Measurements from ENCODE around the gene FHOD1. TPM values are rescaled to one million over a fixed set of nuclear protein-coding genes. Genes with fewer than 3 reads are reported as not detected.

FHOD1 gene
- total and polyA plus RNA-seq, 2 of the 13 experiments (the other 11 are each of a cell fraction or from before 2014, with no cell fraction given), result 20.0 to 20.8 TPM

DNA sequence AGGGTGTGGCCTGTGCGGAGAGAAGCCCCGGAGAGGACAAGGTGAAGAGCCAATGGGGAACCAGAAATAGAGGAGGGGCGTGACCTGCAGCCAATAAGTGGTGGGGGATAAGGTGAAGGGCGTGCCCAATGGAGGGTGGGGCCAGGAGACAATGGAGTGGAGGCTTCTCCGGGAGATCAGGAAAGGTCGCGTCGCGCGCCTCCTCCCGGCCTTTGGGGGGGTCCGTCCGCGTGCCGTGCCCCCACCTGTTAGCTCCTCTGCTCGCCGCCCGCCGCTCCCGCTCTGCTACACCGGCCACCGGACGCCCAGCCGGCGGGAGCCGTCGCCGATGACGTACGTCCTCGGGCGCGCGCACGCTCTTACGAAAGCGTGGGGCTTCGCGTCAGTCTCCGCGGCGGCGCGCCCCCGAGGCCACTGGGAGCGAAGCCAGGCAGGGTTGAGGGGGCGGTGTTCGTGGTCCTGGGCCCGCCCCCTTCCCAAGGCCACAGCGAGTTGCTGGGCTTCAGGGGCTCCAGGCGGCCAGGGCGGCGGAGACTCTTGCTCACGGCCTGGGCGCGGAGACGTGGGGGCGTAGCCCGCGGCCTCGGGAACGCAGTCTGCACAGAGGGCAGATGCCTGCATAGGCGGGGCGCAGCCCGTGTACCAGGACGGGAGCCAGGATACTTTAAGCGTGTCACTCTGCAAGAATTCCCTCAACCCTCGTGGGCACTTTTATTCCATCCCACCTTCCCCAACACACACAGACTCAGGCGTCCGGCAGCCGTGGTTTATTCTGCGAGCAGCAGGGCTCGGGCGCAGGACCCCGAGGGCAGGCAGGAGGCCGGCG, 63.4 kb downstream of the FHOD1 start, which contains the start of gene MATCAP1 (continued):
- TF ChIP-seq ZNF615 (CRISPR knock-in tag; IDR thresholded peaks at IDR 0.05; ENCODE audit: borderline replicate concordance), result no peak
- TF ChIP-seq KDM3A (CRISPR knock-in tag; IDR thresholded peaks at IDR 0.05; ENCODE audit: low read depth), result peak; percentile 91
- no peak for TF ChIP-seq NFE2L2 (IDR thresholded peaks at IDR 0.05; ENCODE audit: low read length)
- TF ChIP-seq SMYD3 (CRISPR knock-in tag; IDR thresholded peaks at IDR 0.05), result peak; percentile 90
- TF ChIP-seq GFI1 (CRISPR knock-in tag; IDR thresholded peaks at IDR 0.05; ENCODE audit: borderline replicate concordance), result no peak; the same call in 1 of the 2 replicates
- 0 out of 2 replicates have a peak, but pooled peaks have one; percentile 84 for TF ChIP-seq THYN1 (CRISPR knock-in tag; IDR thresholded peaks at IDR 0.05; ENCODE audit: borderline replicate concordance, low read depth)
- no peak for TF ChIP-seq ZNF234 (CRISPR knock-in tag; conservative IDR thresholded peaks at IDR 0.05)
- TF ChIP-seq KDM5B (CRISPR knock-in tag; IDR thresholded peaks at IDR 0.05; ENCODE audit: borderline replicate concordance), result peak; percentile 92
- no peak for TF ChIP-seq SETDB1 (CRISPR knock-in tag; IDR thresholded peaks at IDR 0.05; ENCODE audit: borderline replicate concordance)
- no peak for TF ChIP-seq SMC3 (IDR thresholded peaks at IDR 0.05; ENCODE audit: low read length)
- peak; percentile 79 for TF ChIP-seq SALL1 (CRISPR knock-in tag; IDR thresholded peaks at IDR 0.05)
- TF ChIP-seq BRD4 (CRISPR knock-in tag; IDR thresholded peaks at IDR 0.05), result no peak; the same call in 1 of the 2 replicates
- no peak for TF ChIP-seq MAFK (conservative IDR thresholded peaks at IDR 0.05 in 1 of 2, IDR thresholded peaks at IDR 0.05 in 1 of 2; ENCODE audit: low read length in 2 of 2)
- TF ChIP-seq, protein P1, sequence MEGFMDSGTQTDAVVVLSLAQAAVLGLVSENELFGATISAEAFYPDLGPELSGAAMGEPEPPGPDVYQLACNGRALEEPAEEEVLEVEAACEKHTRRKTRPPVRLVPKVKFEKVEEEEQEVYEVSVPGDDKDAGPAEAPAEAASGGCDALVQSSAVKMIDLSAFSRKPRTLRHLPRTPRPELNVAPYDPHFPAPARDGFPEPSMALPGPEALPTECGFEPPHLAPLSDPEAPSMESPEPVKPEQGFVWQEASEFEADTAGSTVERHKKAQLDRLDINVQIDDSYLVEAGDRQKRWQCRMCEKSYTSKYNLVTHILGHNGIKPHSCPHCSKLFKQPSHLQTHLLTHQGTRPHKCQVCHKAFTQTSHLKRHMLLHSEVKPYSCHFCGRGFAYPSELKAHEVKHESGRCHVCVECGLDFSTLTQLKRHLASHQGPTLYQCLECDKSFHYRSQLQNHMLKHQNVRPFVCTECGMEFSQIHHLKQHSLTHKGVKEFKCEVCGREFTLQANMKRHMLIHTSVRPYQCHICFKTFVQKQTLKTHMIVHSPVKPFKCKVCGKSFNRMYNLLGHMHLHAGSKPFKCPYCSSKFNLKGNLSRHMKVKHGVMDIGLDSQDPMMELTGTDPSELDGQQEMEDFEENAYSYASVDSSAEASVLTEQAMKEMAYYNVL (CRISPR knock-in tag; IDR thresholded peaks at IDR 0.05; ENCODE audit: borderline replicate concordance), result no peak
- TF ChIP-seq PHF8 (CRISPR knock-in tag; IDR thresholded peaks at IDR 0.05), result peak; percentile 87
- TF ChIP-seq NFYC (CRISPR knock-in tag; IDR thresholded peaks at IDR 0.05), result peak; percentile 96
- no peak for TF ChIP-seq NBN (conservative IDR thresholded peaks at IDR 0.05)
- TF ChIP-seq ZNF562 (CRISPR knock-in tag; IDR thresholded peaks at IDR 0.05; ENCODE audit: borderline replicate concordance), result no peak
- TF ChIP-seq NFKB2 (CRISPR knock-in tag; IDR thresholded peaks at IDR 0.05; ENCODE audit: borderline replicate concordance), result peak; percentile 85; the same call in 1 of the 2 replicates
- TF ChIP-seq HOXA3 (CRISPR knock-in tag; IDR thresholded peaks at IDR 0.05), result peak; percentile 99
- no peak; the same call in 1 of the 2 replicates for TF ChIP-seq ZFP1 (CRISPR knock-in tag; IDR thresholded peaks at IDR 0.05)
- 0 out of 2 replicates have a peak, but pooled peaks have one; percentile 57 for TF ChIP-seq ZNF839 (CRISPR knock-in tag; IDR thresholded peaks at IDR 0.05; ENCODE audit: borderline replicate concordance)
- TF ChIP-seq, protein P2, sequence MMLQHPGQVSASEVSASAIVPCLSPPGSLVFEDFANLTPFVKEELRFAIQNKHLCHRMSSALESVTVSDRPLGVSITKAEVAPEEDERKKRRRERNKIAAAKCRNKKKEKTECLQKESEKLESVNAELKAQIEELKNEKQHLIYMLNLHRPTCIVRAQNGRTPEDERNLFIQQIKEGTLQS (CRISPR knock-in tag; IDR thresholded peaks at IDR 0.05), result peak; percentile 70
- TF ChIP-seq ZNF256 (CRISPR knock-in tag; conservative IDR thresholded peaks at IDR 0.05), result 0 out of 2 replicates have a peak, but pooled peaks have one; percentile 15
- TF ChIP-seq, protein P3, sequence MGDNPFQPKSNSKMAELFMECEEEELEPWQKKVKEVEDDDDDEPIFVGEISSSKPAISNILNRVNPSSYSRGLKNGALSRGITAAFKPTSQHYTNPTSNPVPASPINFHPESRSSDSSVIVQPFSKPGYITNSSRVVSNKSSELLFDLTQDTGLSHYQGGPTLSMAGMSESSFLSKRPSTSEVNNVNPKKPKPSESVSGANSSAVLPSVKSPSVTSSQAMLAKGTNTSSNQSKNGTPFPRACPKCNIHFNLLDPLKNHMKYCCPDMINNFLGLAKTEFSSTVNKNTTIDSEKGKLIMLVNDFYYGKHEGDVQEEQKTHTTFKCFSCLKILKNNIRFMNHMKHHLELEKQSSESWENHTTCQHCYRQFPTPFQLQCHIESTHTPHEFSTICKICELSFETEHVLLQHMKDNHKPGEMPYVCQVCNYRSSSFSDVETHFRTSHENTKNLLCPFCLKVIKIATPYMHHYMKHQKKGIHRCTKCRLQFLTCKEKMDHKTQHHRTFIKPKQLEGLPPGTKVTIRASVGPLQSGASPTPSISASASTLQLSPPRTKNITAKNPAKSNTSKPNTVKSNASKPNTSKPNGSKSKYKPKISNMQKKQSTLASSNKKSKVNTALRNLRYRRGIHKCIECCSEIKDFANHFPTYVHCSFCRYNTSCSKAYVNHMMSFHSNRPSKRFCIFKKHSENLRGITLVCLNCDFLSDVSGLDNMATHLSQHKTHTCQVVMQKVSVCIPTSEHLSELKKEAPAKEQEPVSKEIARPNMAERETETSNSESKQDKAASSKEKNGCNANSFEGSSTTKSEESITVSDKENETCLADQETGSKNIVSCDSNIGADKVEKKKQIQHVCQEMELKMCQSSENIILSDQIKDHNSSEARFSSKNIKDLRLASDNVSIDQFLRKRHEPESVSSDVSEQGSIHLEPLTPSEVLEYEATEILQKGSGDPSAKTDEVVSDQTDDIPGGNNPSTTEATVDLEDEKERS (CRISPR knock-in tag; IDR thresholded peaks at IDR 0.05), result 0 out of 2 replicates have a peak, but pooled peaks have one; percentile 57
- TF ChIP-seq SNAPC2 (CRISPR knock-in tag; IDR thresholded peaks at IDR 0.05), result peak; percentile 87
